GM12891 (cell line): Measurements from ENCODE around the gene PCCA.

Source experiments
- POLR2A ChIP-seq: IDR thresholded peaks from 2 replicates; pipeline ENCODE4 v1.6.1; 2011; ENCODE audit warnings: low read depth, low read length, control low read depth
- POLR2AphosphoS5 ChIP-seq: IDR thresholded peaks from 2 replicates; pipeline ENCODE4 v1.6.1; 2011; ENCODE audit warnings: low read depth, low read length, control low read depth

- TF ChIP-seq POLR2A (no peak), POLR2AphosphoS5 (no peak)
Measured at GRCh38 chr13:100518394-100519062, 429.6 kb downstream of the PCCA start.
